IPS DF 6.9 (cell line): ENCODE measurements around the gene WDR70.
"Not testable (repeated sequence)": the region's sequence is repeated elsewhere in the genome, so short reads cannot be mapped to it uniquely, and the experiment has no call there.

ENCODE experiments used
- DNase-seq: peaks from one replicate; pipeline ENCODE4 v3.0.0-alpha.2; 2013; ENCODE audit warnings: low read depth, low spot score
- H3K27ac ChIP-seq: one replicate; pipeline ENCODE4 v1.5.1; 2013; ENCODE audit warnings: low read length, control low read depth
- H3K27me3 ChIP-seq: 2 replicates; pipeline ENCODE4 v1.6.1; 2013; ENCODE audit warnings: mild to moderate bottlenecking, low read length; ENCODE audit not compliant: control insufficient read depth, insufficient read depth
- H3K36me3 ChIP-seq: 2 replicates; pipeline ENCODE4 v1.6.1; 2013; ENCODE audit warnings: low read length; ENCODE audit not compliant: control insufficient read depth, insufficient read depth
- H3K4me1 ChIP-seq: 2 replicates; pipeline ENCODE4 v1.6.1; 2013; ENCODE audit warnings: low read length; ENCODE audit not compliant: control insufficient read depth, insufficient read depth
- H3K4me3 ChIP-seq: 2 replicates; pipeline ENCODE4 v1.5.1; 2013; ENCODE audit warnings: mild to moderate bottlenecking, low read length
- H3K9me3 ChIP-seq: 2 replicates; pipeline ENCODE4 v1.6.1; 2013; ENCODE audit warnings: low read length, inconsistent platforms; ENCODE audit not compliant: control insufficient read depth, insufficient read depth
- WGBS: extraction: QIAGEN DNeasy Blood & Tissue Kit; methylation state at CpG from one replicate; pipeline ENCODE4 v1.1.7; 2013; ENCODE audit warnings: mixed read lengths, missing lambda C conversion rate; ENCODE audit not compliant: insufficient read length, insufficient coverage; 5-methylcytosine and 5-hydroxymethylcytosine counted together

Gene WDR70

DNA sequence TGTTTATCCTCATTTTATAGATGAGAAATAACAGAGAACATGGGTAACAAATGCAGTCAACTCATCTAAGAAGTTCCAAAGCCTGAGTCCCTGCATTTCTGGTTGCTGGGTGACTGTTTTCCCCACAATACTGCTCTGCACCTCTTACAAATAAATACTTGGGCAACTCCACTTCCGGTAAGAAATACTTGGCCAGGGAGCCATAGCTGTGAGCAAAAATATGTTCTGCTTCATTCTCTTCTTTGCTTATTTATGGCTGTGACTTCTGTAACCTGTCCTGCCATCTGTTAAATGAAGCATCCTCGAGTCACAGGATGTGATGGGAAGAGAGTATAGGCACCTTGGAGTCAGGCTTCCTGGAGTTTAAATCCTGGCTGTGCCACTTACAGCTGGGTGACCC lies 410.9 kb downstream of the WDR70 start:
- no peaks in the 10 kb centered on the region for H3K36me3 ChIP-seq
- no peak for DNase-seq
- no peak overlapping the region for H3K4me3 ChIP-seq
- H3K27ac ChIP-seq, result no peak overlapping the region
- peaks cover 2% of the 10 kb centered on the region; the same call in 1 of the 2 replicates for H3K9me3 ChIP-seq
- no peaks in the 10 kb centered on the region for H3K27me3 ChIP-seq
- H3K4me1 ChIP-seq, result no peaks in the 10 kb centered on the region
- no CpG with 5 or more reads among the region's 2 CpGs for WGBS

DNA sequence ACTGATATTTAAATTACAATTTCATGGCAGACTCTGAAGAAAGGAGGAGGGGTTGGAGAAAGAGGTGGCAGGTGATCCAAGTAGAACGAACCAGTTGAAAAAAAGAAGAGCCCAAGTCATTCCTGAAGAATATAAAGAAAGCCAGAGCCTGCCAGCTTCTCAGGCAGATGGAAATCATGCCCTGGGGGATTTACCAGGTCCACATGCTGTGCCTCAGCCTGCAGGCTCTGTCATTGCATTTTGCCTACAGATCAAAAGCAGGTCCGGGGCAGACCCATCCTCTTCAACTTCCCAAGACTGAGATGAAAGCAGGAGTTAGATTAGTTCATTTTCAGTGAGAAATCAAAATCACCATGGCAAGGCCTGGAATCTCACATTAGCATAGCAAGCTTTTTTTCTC lies 412.2 kb downstream of the WDR70 start:
- Histone ChIP-seq H3K4me3 (no peak overlapping the region), H3K4me1 (no peaks in the 10 kb centered on the region), H3K27me3 (no peaks in the 10 kb centered on the region), H3K9me3 (no peaks in the 10 kb centered on the region), H3K36me3 (no peaks in the 10 kb centered on the region), H3K27ac (no peak overlapping the region)
- no peak for DNase-seq
- WGBS, result no CpG with 5 or more reads among the region's 2 CpGs

DNA sequence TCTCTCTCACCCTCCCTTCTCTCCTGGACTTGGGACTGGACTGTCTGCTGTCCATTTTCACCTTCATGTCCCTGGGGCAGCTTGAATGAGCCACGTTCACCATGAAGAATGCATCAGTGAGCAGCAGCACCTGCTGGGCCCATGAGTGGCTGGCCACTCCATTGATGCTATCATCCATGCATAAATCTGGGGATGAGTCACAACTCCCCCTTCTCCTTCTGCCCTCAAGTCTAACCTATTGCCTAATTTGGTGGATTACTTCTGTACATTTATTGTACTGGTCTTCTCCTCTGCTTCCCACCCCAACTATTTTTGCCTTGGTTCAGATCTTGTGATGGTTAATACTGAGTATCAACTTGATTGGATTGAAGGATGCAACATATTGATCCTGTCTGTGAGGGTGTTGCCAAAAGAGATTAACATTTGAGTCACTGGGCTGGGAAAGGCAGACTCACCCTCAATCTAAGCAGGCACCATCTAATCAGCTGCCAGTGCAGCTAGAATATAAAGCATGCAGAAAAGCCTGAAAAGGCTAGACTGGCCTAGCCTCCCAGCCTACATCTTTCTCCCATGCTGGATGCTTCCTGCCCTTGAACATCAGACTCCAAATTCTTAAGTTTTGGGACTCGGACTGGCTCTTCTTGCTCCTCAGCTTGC lies 414.0 kb downstream of the WDR70 start:
- Histone ChIP-seq H3K27ac (no peak overlapping the region), H3K4me1 (no peaks in the 10 kb centered on the region), H3K27me3 (no peaks in the 10 kb centered on the region), H3K36me3 (no peaks in the 10 kb centered on the region), H3K4me3 (no peak overlapping the region), H3K9me3 (no peaks in the 10 kb centered on the region)
- no peak for DNase-seq
- WGBS, result no CpG with 5 or more reads among the region's 2 CpGs

DNA sequence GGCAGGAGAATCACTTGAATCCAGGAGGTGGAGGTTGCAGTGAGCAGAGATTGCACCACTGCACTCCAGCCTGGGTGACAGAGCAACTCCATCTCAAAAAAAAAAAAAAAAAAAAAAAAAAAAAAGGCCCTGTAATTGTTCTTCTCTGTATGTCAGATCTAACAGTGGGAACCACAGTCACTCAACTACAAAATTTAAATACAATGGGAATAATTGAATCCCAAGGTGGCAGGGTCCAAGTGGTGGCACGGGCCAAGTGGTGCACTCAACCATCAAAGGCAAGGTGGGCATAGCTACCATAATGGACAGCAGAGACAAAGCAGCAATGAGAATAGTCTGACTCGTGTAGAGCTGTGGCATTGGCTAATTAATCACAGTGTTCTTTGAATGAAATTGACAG lies 416.2 kb downstream of the WDR70 start:
- not testable (repeated sequence) for H3K9me3 ChIP-seq, H3K27me3 ChIP-seq, H3K27ac ChIP-seq, DNase-seq, H3K36me3 ChIP-seq, H3K4me3 ChIP-seq, H3K4me1 ChIP-seq
- WGBS, result no CpG with 5 or more reads among the region's 2 CpGs

DNA sequence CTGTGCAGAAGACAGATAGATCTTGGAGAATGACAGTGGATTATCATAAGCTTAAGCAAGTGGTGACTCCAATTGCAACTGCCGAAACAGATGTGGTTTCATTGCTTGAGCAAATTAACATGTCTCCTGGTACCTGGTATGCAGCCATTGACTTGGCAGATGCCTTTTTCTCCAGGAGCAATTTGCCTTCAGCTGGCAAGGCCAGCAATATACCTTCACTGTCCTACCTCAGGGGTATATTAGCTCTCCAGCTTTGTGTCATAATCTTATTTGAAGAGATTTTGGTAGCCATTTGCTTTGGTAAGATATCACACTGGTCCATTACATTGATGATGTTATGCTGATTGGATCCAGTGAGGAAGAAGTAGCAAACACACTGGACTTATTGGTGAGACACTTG lies 417.3 kb downstream of the WDR70 start:
- no CpG with 5 or more reads among the region's 1 CpG for WGBS
- H3K4me3 ChIP-seq, H3K36me3 ChIP-seq, H3K27ac ChIP-seq, H3K9me3 ChIP-seq, H3K4me1 ChIP-seq, H3K27me3 ChIP-seq, DNase-seq: not testable (repeated sequence)

DNA sequence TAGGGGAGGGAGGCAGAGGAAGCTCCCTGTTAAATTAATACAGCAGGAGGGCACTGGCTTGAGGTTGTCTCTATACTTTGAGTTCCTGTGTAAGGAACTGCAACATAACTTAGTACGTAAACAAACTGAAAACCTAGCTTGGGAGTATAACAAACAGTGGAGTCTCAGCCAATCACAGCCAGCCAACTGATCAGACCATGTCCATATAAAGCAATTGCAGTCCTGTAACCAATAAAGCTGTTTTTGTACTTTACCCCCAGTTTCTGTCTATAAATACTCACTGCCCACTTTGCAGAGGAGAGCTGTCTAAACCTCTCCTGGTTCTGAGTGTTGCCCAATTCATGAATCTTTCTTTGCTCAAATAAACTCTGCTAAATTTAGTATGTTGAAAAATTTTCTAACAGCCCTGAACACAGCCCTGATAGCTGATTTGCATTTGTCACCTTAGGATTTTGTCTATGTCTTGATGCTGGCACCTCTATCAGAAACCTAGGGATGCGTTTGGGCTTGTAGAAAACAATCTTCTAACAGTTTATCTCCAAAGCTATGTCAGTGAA lies 420.8 kb downstream of the WDR70 start:
- H3K27me3 ChIP-seq, result no peaks in the 10 kb centered on the region
- no peak for DNase-seq
- no CpG with 5 or more reads among the region's 2 CpGs for WGBS
- no peaks in the 10 kb centered on the region for H3K4me1 ChIP-seq
- no peaks in the 10 kb centered on the region for H3K36me3 ChIP-seq
- no peaks in the 10 kb centered on the region for H3K9me3 ChIP-seq
- no peak overlapping the region for H3K27ac ChIP-seq
- H3K4me3 ChIP-seq, result no peak overlapping the region

DNA sequence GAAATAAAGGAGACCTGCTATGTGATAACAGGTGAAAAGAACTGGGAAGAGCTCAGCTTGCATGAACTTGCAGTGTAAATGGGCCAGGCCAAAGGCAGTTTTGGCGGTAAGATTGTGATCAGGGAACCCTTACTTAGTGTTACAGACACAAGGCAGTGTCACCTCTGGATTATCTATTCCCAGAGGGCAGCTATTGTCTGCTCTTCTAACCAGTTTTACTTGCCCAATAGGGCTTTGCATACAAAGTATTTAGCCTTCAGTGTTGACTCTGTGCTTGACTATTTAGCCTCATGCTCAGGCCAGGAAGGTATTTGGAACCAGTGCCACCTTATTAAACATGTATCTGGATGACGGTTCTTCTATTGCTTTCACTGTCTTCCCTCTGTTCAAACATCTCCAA lies 422.4 kb downstream of the WDR70 start:
- H3K4me1 ChIP-seq, result no peaks in the 10 kb centered on the region
- H3K27me3 ChIP-seq, result no peaks in the 10 kb centered on the region
- no peak overlapping the region for H3K27ac ChIP-seq
- H3K9me3 ChIP-seq, result no peaks in the 10 kb centered on the region
- no peaks in the 10 kb centered on the region for H3K36me3 ChIP-seq
- no peak for DNase-seq
- H3K4me3 ChIP-seq, result no peak overlapping the region
- no CpG with 5 or more reads among the region's 2 CpGs for WGBS
